HG03342 (cell line): ENCODE results near the gene TM7SF2.
A peak's percentile ranks its signal among the peaks of the same experiment; 100 is the strongest.

Source experiments
- ATAC-seq: cut with Tn5 transposase; IDR thresholded peaks from one replicate; pipeline ENCODE4 v1.9.1; 2021; ENCODE audit warnings: mild to moderate bottlenecking, moderate library complexity; ENCODE audit not compliant: unreplicated experiment

The TM7SF2 gene

DNA sequence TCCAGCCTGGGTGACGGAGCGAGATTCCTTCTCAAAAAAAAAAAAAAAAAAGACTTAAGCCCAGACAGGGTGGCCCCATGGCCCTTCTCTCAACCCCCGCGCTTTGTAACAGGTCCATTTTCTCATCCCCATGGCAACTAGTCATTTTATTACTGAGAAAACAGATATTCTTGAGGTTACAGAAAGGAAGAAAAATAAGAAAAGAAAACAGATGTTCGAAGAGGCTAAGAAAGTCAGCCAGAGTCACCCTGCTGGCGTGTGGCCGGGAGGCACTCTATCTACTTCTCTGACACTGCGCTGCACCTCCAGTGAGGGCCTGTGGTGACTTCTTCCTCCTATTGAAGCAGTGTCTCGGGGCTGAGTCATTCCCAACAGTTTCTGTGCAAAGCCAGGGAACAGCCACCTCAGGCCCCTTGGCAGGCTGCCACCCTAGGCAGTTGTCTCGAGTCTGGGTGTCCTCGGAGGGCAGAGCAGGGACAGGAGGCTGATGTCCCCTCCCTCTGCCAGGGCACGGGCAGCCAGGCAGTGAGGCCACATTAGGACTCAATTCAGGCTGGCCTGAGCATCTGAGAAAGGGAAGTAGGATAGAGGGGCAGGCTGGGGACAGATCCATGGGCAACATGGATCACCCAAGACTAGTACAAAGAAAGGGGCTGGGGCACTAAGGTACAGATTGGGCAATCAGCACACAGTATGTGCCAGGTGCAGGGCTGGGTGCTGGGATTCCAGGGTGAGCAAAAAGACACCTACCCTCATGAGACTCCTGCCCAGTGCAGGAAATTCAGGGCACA is 39.0 kb downstream of the TM7SF2 start:
- ATAC-seq, result no peak

DNA sequence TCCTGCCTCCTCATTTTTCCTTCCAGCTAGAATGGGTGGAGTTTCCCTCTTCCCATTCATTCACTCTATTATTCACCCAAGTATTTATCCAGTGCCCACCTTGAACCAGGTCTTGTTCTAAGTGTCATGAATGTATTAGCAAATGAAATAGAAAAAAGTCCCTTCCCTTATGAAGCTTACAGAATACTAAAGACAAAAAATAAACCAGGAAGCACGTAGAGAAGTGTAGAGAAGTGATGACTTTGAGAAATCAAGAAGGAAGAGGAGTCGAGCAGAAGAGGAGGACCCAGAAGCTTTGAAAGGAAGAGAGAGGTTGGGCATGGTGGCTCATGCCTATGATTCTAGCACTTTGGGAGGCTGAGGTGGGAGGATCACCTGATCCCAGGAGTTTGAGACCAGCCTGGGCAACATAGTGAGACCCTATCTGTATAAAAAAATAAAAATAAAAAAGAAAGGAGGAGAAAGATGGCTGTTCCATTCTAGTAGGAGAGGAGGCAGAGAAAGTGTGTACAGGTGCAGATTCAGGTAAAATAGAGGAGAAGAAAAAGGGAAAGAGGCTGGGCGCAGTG is 39.7 kb downstream of the TM7SF2 start:
- no peak for ATAC-seq

- no peak for ATAC-seq
These were observed 40.5 kb downstream of the TM7SF2 start for GRCh38 chr11:65152122-65152521.

DNA sequence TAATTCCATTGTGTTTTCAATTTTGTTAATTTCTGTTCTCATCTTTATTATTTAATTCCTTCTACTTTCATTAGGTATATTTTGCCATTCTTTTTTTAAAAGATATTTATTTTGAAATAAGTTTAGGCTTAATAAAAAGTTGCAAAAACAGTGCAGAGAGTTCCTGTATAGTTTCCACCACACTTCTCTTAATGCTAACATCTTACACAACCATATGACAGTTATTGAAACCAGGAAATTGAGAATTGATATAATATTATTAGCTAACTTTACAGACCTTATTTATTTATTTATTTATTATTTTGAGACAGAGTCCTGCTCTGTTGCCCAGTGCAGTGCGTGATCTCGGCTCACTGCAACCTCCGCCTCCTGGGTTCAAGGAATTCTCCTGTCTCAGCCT is 44.6 kb downstream of the TM7SF2 start:
- no peak for ATAC-seq

- no peak for ATAC-seq
These were observed 45.3 kb downstream of the TM7SF2 start for GRCh38 chr11:65156926-65157325.

DNA sequence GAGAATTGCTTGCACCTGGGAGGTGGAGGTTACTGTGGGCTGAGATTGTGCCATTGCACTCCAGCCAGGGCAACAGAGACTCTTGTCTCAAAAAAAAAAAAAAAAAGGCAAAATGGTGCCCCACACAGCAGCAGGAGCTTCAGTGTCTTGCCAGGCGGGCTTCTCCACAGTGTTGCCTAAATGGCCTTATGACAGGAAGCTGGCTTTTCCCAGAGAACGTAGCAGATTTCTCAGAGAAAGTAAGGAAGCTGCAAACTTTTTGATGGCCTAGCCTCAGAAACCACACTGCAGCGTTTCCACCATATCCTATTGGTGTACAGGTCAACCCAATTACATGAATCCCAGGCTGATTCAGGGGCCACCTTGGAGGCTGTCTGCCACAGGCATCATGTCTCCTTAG is 45.7 kb downstream of the TM7SF2 start:
- ATAC-seq, result no peak

- ATAC-seq, result peak; percentile 62
These were observed 47.3 kb downstream of the TM7SF2 start for GRCh38 chr11:65159012-65159411.

DNA sequence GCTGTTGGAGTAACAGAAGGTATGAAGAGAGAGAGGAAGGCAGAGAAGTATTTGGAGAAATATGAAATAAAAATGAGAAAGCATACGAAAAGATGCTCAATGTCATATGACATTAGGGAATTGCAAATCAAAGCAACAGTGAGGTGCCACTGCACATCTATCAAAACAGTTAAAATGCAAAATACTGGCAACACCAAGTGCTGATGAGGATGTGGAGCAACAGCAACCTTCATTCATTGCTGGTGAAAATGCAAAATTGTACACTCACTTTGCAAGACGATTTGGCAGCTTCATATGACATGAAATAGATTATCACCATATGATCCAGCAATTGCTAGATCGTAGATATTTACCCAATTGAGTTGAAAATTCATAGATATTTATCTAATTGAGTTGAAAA is 49.0 kb downstream of the TM7SF2 start:
- no peak for ATAC-seq

GRCh38 chr11:65163684-65164083 is 52.0 kb downstream of the TM7SF2 start:
- no peak for ATAC-seq
